Endometrium (tissue), 2 donors: ENCODE data around the gene MCUB.

ENCODE experiments used
- FAIRE-seq: peaks from 2 replicates; lab custom pipeline; 2012; peaks lifted over from hg19 to GRCh38; lab: Jason Lieb, UNC
- donor health status: control.
- donor health status: control.

MCUB gene

DNA sequence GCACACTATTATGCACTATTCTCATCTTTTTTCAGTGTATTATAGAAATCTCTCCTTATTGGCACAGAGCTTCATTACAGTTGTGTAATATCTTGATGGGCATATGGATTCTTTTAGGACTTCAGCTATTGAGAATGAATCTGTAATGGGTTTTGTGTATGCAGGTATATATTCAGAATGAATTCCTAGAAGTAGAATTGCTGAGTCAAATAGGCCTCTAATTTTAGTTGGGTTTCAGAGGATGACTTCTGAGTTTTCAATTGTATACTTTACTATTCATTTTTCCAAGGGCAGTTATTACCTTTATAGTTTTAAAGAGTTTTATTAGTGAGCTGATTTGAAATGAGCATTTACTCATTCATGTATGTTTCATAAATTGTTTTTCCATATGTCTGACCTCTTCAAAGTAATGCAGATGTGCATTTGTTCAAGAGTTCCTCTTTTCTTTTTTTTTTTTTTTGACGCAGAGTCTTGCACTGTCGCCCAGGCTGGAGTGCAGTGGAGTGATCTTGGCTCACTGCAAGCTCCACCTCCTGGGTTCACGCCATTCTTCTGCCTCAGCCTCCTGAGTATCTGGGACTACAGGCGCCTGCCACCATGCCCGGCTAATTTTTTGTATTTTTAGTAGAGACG, 123.7 kb downstream of the MCUB start:
- no peak for FAIRE-seq

DNA sequence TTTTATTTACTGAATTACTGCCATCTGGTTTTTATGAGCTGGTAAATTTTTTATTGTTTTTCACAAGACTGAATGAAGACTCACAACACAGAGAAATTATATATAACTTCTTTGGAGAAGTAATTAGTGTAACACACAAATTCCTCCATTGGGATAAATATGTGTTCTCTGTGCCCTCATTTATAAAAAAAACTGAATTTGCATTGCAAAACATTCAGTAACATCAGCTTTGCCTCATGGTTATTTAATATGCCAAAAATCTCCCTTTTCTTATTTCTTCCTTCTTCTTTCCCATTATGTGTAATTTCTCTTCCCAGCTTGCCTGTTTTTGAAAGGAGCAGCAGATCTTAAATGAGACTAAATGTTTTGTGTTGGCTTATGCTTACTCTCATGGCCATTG, 124.7 kb downstream of the MCUB start:
- peak; percentile 72 for FAIRE-seq

DNA sequence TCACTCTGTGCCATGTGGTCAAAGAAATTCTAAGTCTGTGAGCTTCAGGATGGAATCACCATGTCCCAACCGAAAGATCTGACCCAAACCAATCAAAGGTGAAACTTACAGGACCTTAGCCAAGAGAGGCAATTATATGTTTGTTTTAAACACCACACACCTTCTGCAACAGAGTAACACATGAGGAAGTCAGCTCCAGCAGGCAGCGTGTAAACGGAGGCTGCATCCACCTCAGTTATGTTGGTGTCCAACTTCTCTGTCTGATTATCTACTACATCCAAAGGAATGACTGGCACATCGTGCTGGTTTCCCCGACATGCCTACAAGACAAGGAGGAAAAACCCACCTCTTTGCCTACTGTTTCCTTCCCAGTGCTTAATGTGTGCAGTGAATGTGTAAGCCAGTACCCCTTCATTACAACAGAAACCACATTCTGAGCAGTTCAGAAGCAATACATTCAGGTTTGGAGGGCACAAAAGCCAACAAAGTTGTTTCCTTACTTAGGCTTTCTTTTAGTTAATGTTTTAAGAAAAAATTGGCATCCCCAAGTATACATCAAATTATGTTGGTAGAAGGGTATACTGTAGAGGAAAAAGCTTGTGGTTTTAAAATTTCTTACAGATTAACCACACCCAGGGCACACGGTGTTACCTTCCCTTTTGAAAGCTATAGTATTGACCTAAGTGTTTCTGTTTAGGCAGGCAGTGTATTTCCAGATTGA, 130.8 kb downstream of the MCUB start:
- no peak for FAIRE-seq

DNA sequence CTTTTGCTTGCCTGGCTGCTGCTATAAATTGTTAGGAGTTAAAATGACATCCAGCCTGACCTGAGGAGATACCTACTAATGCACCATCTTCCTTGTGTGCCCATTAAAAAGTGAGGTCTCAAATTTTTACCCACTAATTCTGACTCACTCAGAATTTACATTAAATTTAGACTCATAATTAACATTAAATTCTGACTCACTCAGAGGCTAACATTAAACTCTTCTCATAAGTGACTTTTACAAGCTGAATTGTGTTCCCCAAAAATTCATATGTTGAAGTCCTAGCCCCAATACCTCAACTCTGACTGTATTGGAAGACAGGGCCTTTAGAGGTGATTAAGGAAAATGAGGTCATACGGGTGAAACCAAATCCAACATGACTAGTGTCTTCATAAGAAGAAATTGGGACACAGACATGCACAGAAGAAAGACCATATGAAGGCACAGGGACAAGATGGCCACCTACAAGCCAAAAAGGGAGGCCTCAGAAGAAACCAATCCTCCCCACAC, 131.4 kb downstream of the MCUB start:
- no peak for FAIRE-seq

DNA sequence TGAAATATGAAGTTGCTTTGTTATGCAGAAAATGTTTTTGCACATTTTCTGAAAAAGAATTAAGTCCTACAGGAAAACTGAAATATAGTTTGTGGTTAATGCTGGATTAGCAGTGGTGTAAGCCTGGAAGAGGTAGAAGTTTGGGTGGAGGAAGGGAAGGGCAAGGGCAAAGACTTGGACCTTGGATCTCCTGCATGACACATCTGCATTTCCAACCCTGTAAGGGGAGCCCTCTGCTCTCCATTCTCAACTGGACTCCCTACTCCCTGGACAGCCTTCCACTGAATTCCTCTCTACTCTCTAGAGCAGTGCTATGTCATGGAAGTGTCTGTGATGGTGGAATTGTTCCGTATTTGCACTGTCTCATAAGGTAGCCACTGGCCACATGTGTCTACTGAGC, 138.6 kb downstream of the MCUB start:
- FAIRE-seq: no peak

DNA sequence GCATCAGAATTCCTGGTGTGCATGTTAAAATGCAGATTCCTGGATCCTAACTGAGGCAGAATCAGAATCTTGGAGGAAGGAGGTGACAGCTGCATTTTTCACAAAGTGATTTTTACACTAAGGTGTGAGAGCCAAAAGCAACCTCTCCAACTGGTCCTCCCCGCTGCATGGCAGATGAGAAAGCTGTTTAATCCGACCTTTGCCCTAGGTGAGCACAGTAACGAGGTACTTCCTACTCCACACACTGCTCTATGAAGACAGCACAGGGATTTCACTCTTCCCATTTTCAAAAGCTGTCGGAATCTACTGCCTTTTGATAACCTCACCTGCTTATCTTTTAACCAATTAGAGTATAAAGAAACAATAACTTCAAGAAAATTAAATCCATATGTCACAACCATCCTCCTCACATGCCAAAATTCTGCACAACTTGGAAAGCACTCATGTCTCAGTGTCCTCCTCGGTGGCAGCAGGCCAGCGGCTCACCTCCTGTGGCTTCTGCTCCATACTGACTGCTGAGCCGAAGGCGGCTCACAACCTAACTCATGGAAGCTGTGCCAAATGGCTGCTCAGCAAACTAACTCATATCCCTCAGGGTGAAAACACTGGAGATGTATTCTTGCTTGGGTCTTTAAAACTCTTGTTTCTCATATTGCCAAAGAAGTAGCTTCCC, 139.6 kb downstream of the MCUB start:
- FAIRE-seq: no peak

DNA sequence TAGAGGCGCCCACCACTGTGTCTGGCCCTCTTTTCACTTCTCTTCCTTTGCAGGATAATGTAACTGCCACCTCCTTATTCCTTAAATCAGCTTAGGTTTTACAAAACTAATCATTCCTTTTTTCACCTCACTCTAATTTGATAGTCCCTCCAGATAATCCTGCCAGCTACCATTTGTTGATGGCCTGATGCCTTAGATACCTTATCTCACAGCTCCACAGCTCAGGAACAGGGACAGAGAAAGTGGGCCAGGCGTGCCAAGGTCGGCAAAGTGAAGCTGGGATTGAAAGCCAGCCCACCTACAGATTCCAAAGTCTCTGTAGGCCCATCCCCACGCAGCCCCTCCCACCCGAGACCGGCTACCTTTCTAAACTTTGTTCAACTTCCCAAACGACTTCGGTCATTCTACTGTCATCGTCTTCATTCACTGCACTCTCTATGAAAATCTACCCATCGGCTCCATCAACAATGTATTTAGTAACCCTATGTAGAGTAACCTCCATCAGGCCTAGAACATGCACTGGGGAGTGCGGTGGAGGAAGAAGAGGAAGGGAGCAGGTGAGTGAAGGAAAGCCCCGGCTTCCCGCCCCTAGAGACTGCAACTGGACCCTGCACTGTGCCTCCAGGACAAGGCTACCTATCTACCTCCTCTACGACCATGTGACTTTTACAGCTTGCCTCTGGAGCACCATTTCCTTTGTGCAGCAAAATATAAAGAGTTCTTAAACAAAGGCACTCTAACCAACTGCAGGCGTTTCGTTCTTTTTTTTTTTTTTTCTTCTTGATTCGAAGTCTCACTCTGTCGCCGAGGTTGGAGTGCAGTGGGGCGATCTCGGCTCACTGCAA, 141.7 kb downstream of the MCUB start:
- FAIRE-seq: no peak

DNA sequence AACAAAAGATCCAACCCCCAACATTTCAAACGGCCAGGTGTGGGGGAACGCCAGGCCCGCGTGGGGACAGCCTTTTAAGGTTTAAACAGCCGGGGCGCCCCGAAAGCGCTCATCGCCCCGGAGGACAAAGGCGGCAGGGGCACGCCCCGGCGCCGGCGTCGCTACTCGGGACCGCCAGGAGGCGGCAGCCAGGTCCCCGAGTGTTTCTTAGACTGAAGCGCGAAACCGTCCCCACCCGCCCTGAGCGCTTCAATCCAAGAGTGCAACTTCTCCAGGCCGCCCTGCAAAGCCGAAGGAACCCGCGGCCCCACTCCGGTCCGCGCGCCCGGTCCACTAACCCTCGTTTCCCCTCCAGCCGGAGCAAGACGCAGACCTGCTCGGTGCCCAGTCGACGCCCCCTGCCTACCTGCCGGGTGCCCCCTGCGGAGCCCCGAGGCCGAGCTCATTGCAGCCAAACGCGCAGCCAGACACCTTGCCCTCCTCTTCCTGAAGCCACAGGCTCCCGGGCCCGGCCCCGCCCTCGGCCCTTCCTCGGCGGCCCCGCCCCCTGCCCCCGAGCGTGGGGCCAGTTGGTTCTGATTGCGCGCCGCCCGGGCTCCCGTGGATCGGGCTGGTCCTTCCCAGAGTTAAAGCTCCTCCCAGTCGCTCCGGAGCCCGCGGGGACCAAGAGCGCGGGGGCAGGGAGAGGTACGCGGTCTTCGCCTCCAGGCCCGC, 143.1 kb downstream of the MCUB start, which contains the start of gene CASP6:
CASP6 (minus strand) TSS at position 496 of the 714 bp plus-strand sequence; CDS start at position 446, 50 bp downstream.
- no peak for FAIRE-seq

DNA sequence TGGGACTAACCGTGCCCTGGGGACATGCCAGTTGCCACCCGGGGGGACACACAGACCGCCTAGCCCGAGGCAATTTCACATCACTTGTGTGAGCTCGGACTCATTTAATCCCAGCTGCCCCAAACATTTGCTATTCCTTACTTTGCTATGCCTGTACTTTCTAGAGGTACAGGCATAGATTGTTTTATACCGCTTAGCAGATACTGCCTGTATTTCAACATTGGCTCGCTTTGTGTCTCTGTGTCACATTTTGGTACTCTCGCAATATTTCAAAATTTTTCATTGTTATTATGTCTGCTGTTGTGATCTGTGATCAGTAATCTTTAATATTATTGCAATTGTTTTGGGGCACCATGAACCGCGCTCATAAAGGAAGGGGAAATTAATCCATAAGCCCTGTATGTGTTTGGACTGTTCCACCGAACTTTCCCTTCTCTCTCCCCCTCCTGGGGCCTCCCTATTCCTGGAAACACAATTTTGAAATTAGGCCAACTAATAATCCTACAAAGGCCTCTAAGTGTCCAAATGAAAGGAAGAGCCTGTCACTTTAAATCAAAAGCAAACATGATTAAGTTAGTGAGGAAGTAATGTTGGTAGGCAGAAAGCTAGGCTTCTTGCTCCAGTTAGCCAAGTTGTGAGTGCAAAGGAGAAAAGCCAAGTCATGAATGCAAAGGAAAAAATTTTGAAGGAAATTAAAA, 143.8 kb downstream of the MCUB start:
- FAIRE-seq: no peak

DNA sequence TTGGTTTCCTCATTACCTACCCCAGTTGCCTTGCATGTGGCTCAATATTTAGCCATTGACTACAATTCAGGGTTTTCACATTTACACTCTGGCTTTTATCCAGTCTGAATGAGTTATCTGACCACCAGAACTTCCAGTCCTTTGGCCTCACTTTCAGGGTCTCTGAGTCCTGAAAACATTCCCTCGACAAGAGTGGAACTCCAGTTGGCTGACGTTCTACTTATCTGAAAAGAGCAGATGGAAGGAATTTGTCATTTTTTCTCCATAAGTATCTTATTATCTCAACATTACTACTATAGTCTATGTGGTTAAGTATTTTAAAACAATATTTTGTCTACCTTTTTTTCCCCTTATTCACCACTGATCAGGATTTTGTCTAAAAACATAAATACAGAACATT, 148.4 kb downstream of the MCUB start:
- FAIRE-seq: no peak

DNA sequence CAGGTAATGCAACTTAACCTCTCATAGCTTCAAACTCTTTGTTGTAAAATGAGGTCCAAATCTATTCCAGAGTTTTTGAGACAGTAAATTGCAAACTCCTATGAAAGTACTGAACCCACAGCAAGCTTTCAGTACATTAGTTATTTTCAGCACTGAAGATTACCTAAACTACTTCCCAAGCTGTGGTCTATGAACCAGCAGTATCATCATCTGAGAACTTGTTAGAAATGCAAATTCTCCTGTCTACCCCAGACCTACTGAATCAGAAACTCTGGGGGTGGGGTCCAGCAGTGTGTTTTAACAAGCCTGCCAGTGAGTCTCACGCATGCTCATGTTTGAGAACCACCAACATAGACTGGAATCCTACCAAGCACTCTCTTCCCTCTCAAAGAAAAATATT, 148.9 kb downstream of the MCUB start:
- FAIRE-seq: no peak

DNA sequence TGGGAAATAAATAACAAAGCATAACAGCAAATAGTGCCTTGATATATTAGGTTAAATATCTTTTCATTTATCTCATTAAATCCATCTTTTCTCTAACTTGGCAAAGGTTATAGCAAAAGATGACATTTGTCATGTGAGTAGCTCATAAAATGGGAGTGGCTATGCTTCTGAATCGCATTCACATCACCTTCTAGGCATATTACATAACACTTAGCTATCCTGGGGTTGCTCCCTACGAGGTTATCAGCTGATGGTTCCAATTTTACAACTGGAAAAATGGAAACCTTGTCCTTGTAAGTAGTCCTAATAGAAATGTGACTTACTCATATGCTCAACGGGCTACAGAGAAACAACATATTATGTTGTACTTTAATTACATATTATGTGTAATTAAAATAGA, 153.5 kb downstream of the MCUB start:
- no peak for FAIRE-seq

DNA sequence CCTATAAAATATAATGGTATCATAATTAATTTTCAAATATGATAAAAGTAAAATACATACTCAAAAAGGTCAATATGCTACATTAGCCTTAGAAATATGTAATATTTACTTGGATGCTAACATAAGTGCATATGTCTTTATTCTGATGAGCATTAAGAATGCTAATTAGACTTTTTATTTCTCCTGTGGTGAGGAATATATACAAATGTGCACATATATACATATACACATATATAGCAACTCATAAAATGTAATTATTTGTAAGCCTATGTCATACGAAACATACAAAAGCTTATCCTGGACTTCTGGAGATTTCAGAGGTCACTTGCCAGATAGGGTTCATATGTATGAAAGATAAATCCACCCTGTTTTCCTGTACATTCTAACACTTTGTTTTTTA, 158.7 kb downstream of the MCUB start:
- no peak for FAIRE-seq

DNA sequence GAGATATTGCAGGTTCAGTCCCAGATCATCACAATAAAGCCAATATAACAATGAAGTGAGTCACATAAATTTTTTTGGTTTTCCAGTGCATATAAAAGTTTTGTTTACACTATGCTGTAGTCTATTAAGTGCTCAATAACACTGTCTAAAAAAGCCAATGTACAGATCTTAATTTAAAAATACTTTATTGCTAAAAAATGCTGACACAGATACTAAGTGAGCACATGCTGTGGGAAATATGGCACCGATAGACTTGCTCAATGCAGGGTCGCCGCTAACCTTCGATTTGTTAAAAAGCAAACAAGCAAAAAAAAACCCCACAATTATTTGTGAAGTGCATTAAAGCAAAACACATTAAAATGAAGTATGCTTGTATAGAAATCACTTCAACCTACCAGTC, 159.6 kb downstream of the MCUB start:
- no peak for FAIRE-seq

DNA sequence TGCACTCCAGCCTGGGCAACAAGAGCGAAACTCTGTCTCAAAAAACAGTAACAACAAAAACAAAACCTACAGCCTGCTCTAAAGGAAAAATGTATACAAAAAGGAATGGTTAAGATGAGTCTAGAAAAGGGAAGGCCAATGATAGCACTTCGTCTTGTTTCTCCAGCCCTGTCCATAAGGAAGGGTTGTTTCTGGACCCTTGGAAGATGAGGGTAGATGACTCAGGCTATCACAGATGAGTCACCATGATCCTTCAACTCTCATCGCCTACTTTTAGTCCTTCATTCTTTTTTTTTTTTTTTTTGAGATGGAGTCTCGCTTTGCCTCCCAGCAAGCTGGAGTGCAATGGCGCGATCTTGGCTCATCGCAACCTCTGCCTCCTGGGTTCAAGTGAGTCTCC, 161.0 kb downstream of the MCUB start:
- no peak for FAIRE-seq

DNA sequence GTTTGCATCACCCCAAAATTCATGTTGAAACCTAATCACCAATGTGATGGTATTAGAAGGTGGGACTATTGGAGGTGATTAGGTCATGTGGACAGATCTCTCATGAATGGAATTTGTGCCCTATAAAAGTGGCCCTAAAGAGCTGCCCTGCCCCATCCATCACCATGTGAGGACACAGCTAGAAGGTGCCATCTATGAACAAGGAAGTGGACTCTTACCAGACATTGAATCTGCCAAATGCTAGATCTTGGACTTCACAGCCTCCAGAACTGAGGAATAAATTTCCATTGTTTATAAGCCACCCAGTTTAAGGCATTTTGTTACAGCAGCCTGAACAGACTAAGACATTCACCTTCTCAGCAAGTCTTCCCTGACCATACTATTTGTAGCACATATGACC, 162.3 kb downstream of the MCUB start:
- FAIRE-seq: no peak

DNA sequence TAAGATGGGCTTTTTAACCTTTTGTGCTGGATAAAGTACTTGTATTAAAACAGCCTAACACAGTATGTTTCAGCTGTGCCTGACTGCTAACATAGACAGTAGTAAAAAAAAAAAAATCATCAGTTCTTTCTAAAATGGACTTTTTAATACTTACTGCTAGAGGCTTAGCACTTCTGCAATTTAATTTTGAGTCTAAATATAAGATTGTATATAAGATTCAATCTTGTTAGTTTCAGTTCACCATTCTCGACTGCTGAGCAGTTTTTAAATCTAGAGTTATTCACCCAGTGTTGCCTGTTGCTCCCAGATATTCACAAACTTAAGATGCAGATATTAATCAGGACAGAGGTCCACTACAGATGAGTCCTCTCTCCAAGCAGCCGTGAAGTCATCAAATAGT, 163.1 kb downstream of the MCUB start:
- FAIRE-seq: no peak

DNA sequence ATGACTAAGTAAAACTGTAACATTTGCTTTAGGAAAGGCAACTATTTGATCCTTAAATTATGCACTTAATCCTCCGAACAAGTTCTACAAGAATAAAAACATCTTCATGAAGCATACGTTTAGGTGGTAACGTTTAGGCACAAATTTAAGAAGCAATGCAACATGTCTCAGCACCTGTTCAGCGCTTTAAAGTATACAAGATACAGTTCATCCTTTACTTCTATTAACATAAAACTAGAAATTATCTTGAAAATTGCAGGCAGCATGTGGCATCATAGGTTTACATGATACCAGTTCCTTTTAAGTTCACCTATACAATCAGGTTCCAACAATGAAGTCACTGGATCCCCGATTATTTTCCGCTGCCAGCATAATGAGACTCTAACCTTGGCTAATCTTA, 168.3 kb downstream of the MCUB start:
- no peak for FAIRE-seq

DNA sequence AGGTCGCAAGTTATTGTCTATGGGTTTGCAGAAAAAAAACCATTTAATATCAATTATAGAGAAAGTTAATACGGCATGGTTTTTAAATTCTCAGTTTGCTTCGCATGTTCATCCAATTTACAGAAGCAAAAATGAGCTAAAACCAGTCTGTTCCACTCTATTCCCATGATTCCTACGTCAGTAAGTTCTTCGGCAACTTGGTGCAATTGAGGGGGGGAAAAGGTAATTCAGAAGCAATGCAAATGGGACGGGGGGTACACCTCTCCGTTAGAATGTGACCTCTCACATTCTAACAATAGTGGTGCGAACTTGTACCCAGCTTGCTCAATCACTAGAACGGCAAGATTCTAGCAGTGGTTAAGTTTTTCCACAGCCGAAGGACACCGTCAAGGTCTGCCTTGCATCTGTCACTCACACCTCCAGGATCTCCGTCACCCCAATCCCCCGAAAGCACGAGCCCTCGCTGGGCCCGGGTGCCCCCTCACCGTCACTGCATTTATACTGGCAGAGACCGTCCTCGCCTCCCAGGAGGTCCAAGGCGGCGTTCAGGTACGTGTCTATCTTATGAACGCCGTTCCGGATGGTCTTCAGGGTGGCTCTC, 169.2 kb downstream of the MCUB start:
- no peak for FAIRE-seq
